Stimulated activated naive CD8-positive, alpha-beta T cell treated with anti-CD3 and anti-CD28 coated beads, Interleukin-15, Interleukin-2, amounts not matched to agents 100 ng/mL and 50 ng/mL, for 24 hours (primary cell): Measurements from ENCODE around the gene KIAA1755.

Source experiments
- H3K27ac Mint-ChIP-seq: one replicate; pipeline ENCODE4 v1.8.0; 2021; ENCODE audit warnings: mild to moderate bottlenecking, mixed read lengths
- H3K27me3 Mint-ChIP-seq: one replicate; pipeline ENCODE4 v1.8.0; 2021; ENCODE audit warnings: mixed read lengths
- H3K36me3 Mint-ChIP-seq: one replicate; pipeline ENCODE4 v1.8.0; 2021; ENCODE audit warnings: low read depth, mixed read lengths
- H3K4me1 Mint-ChIP-seq: one replicate; pipeline ENCODE4 v1.8.0; 2021; ENCODE audit warnings: low read depth, mixed read lengths
- H3K4me3 Mint-ChIP-seq: one replicate; pipeline ENCODE4 v1.8.0; 2021; ENCODE audit warnings: mild to moderate bottlenecking, mixed read lengths
- H3K9me3 Mint-ChIP-seq: one replicate; pipeline ENCODE4 v1.8.0; 2021; ENCODE audit warnings: mixed read lengths

Gene KIAA1755

GRCh38 chr20:38227420-38228360, 32.8 kb downstream of the KIAA1755 start:
- no peaks in the 10 kb centered on the region for H3K9me3 Mint-ChIP-seq
- no peak overlapping the region for H3K27ac Mint-ChIP-seq
- no peaks in the 10 kb centered on the region for H3K36me3 Mint-ChIP-seq
- H3K4me3 Mint-ChIP-seq: no peak overlapping the region
- H3K27me3 Mint-ChIP-seq: peaks cover 13% of the 10 kb centered on the region
- no peaks in the 10 kb centered on the region for H3K4me1 Mint-ChIP-seq

GRCh38 chr20:38226553-38226952, 34.0 kb downstream of the KIAA1755 start:
- H3K27ac Mint-ChIP-seq: no peak overlapping the region
- no peaks in the 10 kb centered on the region for H3K9me3 Mint-ChIP-seq
- H3K4me3 Mint-ChIP-seq: no peak overlapping the region
- peaks cover 10% of the 10 kb centered on the region for H3K27me3 Mint-ChIP-seq
- H3K4me1 Mint-ChIP-seq: no peaks in the 10 kb centered on the region
- H3K36me3 Mint-ChIP-seq: no peaks in the 10 kb centered on the region

- Mint-ChIP-seq H3K27me3 (peaks cover 4% of the 10 kb centered on the region), H3K4me1 (no peaks in the 10 kb centered on the region), H3K9me3 (no peaks in the 10 kb centered on the region), H3K27ac (no peak overlapping the region), H3K36me3 (no peaks in the 10 kb centered on the region), H3K4me3 (no peak overlapping the region)
Measured at GRCh38 chr20:38225900-38226263, 34.7 kb downstream of the KIAA1755 start.

- Mint-ChIP-seq H3K4me3 (no peak overlapping the region), H3K27me3 (peaks cover 3% of the 10 kb centered on the region), H3K36me3 (no peaks in the 10 kb centered on the region), H3K27ac (no peak overlapping the region), H3K9me3 (no peaks in the 10 kb centered on the region), H3K4me1 (no peaks in the 10 kb centered on the region)
Measured at GRCh38 chr20:38225240-38225899, 35.2 kb downstream of the KIAA1755 start.

- H3K27me3 Mint-ChIP-seq: peaks cover 3% of the 10 kb centered on the region
- H3K27ac Mint-ChIP-seq: no peak overlapping the region
- no peak overlapping the region for H3K4me3 Mint-ChIP-seq
- H3K36me3 Mint-ChIP-seq: no peaks in the 10 kb centered on the region
- no peaks in the 10 kb centered on the region for H3K4me1 Mint-ChIP-seq
- H3K9me3 Mint-ChIP-seq: no peaks in the 10 kb centered on the region
Measured at GRCh38 chr20:38224531-38224930, 36.0 kb downstream of the KIAA1755 start.

GRCh38 chr20:38223743-38224100, 36.8 kb downstream of the KIAA1755 start:
- H3K36me3 Mint-ChIP-seq: no peaks in the 10 kb centered on the region

GRCh38 chr20:38222923-38223742, 37.4 kb downstream of the KIAA1755 start:
- Mint-ChIP-seq H3K9me3 (no peaks in the 10 kb centered on the region), H3K4me1 (no peaks in the 10 kb centered on the region), H3K27ac (no peak overlapping the region), H3K36me3 (no peaks in the 10 kb centered on the region), H3K27me3 (peaks cover 3% of the 10 kb centered on the region), H3K4me3 (no peak overlapping the region)

More at GRCh38 chr20:38223743-38224100, 36.8 kb downstream of the KIAA1755 start:
- Mint-ChIP-seq H3K27ac (no peak overlapping the region), H3K27me3 (peaks cover 3% of the 10 kb centered on the region), H3K4me3 (no peak overlapping the region), H3K9me3 (no peaks in the 10 kb centered on the region), H3K4me1 (no peaks in the 10 kb centered on the region)

- H3K36me3 Mint-ChIP-seq: no peaks in the 10 kb centered on the region
- H3K27ac Mint-ChIP-seq: no peak overlapping the region
- no peaks in the 10 kb centered on the region for H3K9me3 Mint-ChIP-seq
- H3K4me1 Mint-ChIP-seq: no peaks in the 10 kb centered on the region
- H3K4me3 Mint-ChIP-seq: no peak overlapping the region
- H3K27me3 Mint-ChIP-seq: peaks cover 3% of the 10 kb centered on the region
Measured at GRCh38 chr20:38222231-38222922, 38.2 kb downstream of the KIAA1755 start.

GRCh38 chr20:38221119-38221589, 39.4 kb downstream of the KIAA1755 start:
- H3K36me3 Mint-ChIP-seq: no peaks in the 10 kb centered on the region
- H3K27me3 Mint-ChIP-seq: peaks cover 3% of the 10 kb centered on the region
- no peak overlapping the region for H3K4me3 Mint-ChIP-seq
- H3K27ac Mint-ChIP-seq: no peak overlapping the region
- H3K4me1 Mint-ChIP-seq: no peaks in the 10 kb centered on the region
- no peaks in the 10 kb centered on the region for H3K9me3 Mint-ChIP-seq

- no peaks in the 10 kb centered on the region for H3K4me1 Mint-ChIP-seq
- H3K27me3 Mint-ChIP-seq: peaks cover 3% of the 10 kb centered on the region
- no peaks in the 10 kb centered on the region for H3K9me3 Mint-ChIP-seq
- no peak overlapping the region for H3K27ac Mint-ChIP-seq
- H3K4me3 Mint-ChIP-seq: no peak overlapping the region
- no peaks in the 10 kb centered on the region for H3K36me3 Mint-ChIP-seq
Measured at GRCh38 chr20:38220587-38221118, 39.9 kb downstream of the KIAA1755 start.

- Mint-ChIP-seq H3K9me3 (no peaks in the 10 kb centered on the region), H3K27me3 (peaks cover 3% of the 10 kb centered on the region), H3K4me3 (no peak overlapping the region), H3K27ac (no peak overlapping the region), H3K36me3 (no peaks in the 10 kb centered on the region), H3K4me1 (no peaks in the 10 kb centered on the region)
Measured at GRCh38 chr20:38219006-38219950, 41.3 kb downstream of the KIAA1755 start.

GRCh38 chr20:38218566-38218885, 42.0 kb downstream of the KIAA1755 start:
- H3K27me3 Mint-ChIP-seq: no peaks in the 10 kb centered on the region
- H3K9me3 Mint-ChIP-seq: no peaks in the 10 kb centered on the region
- H3K4me1 Mint-ChIP-seq: no peaks in the 10 kb centered on the region
- H3K36me3 Mint-ChIP-seq: no peaks in the 10 kb centered on the region
- H3K4me3 Mint-ChIP-seq: no peak overlapping the region
- no peak overlapping the region for H3K27ac Mint-ChIP-seq

- Mint-ChIP-seq H3K36me3 (no peaks in the 10 kb centered on the region), H3K4me1 (no peaks in the 10 kb centered on the region), H3K27me3 (no peaks in the 10 kb centered on the region)
Measured at GRCh38 chr20:38217791-38218565, 42.6 kb downstream of the KIAA1755 start.

More at GRCh38 chr20:38217791-38218565, 42.6 kb downstream of the KIAA1755 start:
- no peaks in the 10 kb centered on the region for H3K9me3 Mint-ChIP-seq
- no peak overlapping the region for H3K27ac Mint-ChIP-seq
- no peak overlapping the region for H3K4me3 Mint-ChIP-seq
